ENCODE data around the gene OSTM1. TPM values are rescaled to one million over a fixed set of nuclear protein-coding genes. Genes with fewer than 3 reads are reported as not detected.

Gene OSTM1
- total and polyA plus RNA-seq, 2 of the 8 experiments (the other 6 are each of a cell fraction or from before 2014, with no cell fraction given): 17.7 to 26.1 TPM

DNA sequence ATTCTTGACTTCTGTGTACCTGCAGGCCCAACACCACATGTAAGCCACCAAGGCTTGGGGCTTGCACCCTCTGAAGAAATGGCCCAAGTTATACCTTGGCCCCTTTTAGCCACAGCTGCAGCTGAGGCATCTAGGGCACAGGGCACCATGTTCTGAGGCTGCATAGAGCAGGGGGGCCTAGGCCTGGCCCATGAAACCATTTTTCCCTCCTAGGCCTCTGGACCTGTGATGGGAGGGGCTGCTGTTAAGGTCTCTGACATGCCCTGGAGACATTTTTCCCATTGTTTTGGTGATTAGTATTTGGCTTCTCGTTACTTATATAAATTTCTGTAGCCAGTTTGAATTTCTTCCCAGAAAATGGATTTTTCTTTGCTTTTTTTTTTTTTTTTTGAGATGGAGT is 66.2 kb downstream of the OSTM1 start (continued):
- TF ChIP-seq, protein P1, sequence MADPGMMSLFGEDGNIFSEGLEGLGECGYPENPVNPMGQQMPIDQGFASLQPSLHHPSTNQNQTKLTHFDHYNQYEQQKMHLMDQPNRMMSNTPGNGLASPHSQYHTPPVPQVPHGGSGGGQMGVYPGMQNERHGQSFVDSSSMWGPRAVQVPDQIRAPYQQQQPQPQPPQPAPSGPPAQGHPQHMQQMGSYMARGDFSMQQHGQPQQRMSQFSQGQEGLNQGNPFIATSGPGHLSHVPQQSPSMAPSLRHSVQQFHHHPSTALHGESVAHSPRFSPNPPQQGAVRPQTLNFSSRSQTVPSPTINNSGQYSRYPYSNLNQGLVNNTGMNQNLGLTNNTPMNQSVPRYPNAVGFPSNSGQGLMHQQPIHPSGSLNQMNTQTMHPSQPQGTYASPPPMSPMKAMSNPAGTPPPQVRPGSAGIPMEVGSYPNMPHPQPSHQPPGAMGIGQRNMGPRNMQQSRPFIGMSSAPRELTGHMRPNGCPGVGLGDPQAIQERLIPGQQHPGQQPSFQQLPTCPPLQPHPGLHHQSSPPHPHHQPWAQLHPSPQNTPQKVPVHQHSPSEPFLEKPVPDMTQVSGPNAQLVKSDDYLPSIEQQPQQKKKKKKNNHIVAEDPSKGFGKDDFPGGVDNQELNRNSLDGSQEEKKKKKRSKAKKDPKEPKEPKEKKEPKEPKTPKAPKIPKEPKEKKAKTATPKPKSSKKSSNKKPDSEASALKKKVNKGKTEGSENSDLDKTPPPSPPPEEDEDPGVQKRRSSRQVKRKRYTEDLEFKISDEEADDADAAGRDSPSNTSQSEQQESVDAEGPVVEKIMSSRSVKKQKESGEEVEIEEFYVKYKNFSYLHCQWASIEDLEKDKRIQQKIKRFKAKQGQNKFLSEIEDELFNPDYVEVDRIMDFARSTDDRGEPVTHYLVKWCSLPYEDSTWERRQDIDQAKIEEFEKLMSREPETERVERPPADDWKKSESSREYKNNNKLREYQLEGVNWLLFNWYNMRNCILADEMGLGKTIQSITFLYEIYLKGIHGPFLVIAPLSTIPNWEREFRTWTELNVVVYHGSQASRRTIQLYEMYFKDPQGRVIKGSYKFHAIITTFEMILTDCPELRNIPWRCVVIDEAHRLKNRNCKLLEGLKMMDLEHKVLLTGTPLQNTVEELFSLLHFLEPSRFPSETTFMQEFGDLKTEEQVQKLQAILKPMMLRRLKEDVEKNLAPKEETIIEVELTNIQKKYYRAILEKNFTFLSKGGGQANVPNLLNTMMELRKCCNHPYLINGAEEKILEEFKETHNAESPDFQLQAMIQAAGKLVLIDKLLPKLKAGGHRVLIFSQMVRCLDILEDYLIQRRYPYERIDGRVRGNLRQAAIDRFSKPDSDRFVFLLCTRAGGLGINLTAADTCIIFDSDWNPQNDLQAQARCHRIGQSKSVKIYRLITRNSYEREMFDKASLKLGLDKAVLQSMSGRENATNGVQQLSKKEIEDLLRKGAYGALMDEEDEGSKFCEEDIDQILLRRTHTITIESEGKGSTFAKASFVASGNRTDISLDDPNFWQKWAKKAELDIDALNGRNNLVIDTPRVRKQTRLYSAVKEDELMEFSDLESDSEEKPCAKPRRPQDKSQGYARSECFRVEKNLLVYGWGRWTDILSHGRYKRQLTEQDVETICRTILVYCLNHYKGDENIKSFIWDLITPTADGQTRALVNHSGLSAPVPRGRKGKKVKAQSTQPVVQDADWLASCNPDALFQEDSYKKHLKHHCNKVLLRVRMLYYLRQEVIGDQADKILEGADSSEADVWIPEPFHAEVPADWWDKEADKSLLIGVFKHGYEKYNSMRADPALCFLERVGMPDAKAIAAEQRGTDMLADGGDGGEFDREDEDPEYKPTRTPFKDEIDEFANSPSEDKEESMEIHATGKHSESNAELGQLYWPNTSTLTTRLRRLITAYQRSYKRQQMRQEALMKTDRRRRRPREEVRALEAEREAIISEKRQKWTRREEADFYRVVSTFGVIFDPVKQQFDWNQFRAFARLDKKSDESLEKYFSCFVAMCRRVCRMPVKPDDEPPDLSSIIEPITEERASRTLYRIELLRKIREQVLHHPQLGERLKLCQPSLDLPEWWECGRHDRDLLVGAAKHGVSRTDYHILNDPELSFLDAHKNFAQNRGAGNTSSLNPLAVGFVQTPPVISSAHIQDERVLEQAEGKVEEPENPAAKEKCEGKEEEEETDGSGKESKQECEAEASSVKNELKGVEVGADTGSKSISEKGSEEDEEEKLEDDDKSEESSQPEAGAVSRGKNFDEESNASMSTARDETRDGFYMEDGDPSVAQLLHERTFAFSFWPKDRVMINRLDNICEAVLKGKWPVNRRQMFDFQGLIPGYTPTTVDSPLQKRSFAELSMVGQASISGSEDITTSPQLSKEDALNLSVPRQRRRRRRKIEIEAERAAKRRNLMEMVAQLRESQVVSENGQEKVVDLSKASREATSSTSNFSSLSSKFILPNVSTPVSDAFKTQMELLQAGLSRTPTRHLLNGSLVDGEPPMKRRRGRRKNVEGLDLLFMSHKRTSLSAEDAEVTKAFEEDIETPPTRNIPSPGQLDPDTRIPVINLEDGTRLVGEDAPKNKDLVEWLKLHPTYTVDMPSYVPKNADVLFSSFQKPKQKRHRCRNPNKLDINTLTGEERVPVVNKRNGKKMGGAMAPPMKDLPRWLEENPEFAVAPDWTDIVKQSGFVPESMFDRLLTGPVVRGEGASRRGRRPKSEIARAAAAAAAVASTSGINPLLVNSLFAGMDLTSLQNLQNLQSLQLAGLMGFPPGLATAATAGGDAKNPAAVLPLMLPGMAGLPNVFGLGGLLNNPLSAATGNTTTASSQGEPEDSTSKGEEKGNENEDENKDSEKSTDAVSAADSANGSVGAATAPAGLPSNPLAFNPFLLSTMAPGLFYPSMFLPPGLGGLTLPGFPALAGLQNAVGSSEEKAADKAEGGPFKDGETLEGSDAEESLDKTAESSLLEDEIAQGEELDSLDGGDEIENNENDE (IDR thresholded peaks at IDR 0.05; ENCODE audit: insufficient replicate concordance, low read length): no peak
